ENCODE data around the gene CDH3. TPM values are rescaled to one million over a fixed set of nuclear protein-coding genes. Genes with fewer than 3 reads are reported as not detected.

The CDH3 gene
- total and polyA plus RNA-seq, 2 experiments from 2014 or later: 78.0 to 210 TPM

DNA sequence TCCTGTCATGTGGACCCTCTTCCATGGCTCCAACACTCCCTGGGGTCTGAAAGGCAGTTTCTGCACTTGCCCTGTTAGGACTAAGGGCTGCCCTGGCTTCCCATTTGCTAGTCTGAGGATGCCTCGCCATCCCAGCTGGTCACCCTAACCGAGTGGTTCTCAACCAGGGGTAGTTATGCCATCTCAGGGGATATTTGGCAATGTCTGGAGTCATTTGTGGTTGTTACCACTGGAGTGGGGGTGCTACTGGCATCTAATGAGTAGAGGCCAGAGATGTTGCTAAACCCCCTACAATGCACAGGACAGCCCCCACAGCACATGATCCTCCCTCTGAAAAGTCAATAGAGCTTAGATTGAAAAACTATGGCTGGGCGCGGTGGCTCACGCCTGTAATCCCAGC is 65.1 kb downstream of the CDH3 start (continued):
- TF ChIP-seq EZH2 (IDR thresholded peaks at IDR 0.05; ENCODE audit: low read depth, unreplicated experiment): no peak
- TF ChIP-seq CREB1 (CRISPR knock-in tag; IDR thresholded peaks at IDR 0.05; ENCODE audit: low read depth): no peak
- TF ChIP-seq REST (IDR thresholded peaks at IDR 0.05; ENCODE audit: unreplicated experiment): no peak
- TF ChIP-seq, protein P1, sequence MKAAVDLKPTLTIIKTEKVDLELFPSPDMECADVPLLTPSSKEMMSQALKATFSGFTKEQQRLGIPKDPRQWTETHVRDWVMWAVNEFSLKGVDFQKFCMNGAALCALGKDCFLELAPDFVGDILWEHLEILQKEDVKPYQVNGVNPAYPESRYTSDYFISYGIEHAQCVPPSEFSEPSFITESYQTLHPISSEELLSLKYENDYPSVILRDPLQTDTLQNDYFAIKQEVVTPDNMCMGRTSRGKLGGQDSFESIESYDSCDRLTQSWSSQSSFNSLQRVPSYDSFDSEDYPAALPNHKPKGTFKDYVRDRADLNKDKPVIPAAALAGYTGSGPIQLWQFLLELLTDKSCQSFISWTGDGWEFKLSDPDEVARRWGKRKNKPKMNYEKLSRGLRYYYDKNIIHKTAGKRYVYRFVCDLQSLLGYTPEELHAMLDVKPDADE (IDR thresholded peaks at IDR 0.05): no peak

GRCh38 chr16:68711421-68712139 is 66.5 kb downstream of the CDH3 start:
- Mint-ChIP-seq H3K4me3 (no peak overlapping the region), H3K36me3 (ENCODE audit: low read depth) (no peaks in the 10 kb centered on the region), H3K4me1 (peaks cover 38% of the 10 kb centered on the region), H3K27me3 (ENCODE audit: insufficient read depth, low read depth, poor library complexity) (peaks cover 17% of the 10 kb centered on the region), H3K27ac (no peak overlapping the region), H3K9me3 (no peaks in the 10 kb centered on the region)
- H3K79me2 ChIP-seq (replicated peaks; ENCODE audit: insufficient read depth): no peaks in the 10 kb centered on the region
- no peaks in the 10 kb centered on the region for H3K36me3 ChIP-seq (ENCODE audit: insufficient read depth)
- H3K9me2 ChIP-seq (ENCODE audit: insufficient read depth): no peaks in the 10 kb centered on the region
- TF ChIP-seq ZNF114 (CRISPR knock-in tag; IDR thresholded peaks at IDR 0.05): no peak
- no peak for TF ChIP-seq REST (IDR thresholded peaks at IDR 0.05; ENCODE audit: unreplicated experiment)
- H3K4me1 ChIP-seq (ENCODE audit: insufficient read depth): peaks cover 16% of the 10 kb centered on the region; the same call in 1 of the 2 replicates
- H4K20me1 ChIP-seq (replicated peaks; ENCODE audit: insufficient read depth): no peaks in the 10 kb centered on the region
- 0 out of 2 replicates have a peak overlapping the region, but pooled peaks have one; percentile 59 for H3K27ac ChIP-seq (ENCODE audit: low read depth)
- H2AFZ ChIP-seq: no peak overlapping the region
- 0 out of 2 replicates have a peak, but pooled peaks cover 13% of the 10 kb centered on the region for H3F3A ChIP-seq (replicated peaks; ENCODE audit: low read depth)
- no peak for DNase-seq (ENCODE audit: low spot score)
- H3K27me3 ChIP-seq (ENCODE audit: insufficient read depth): no peaks in the 10 kb centered on the region
- H3K4me2 ChIP-seq: no peak overlapping the region
- H3K4me3 ChIP-seq: no peak overlapping the region
- no peak for ATAC-seq

All from GM23338 (cell line).